GM19324 (cell line): ENCODE results near the gene PLA2R1.

Source experiments
- ATAC-seq: cut with Tn5 transposase; IDR thresholded peaks from one replicate; pipeline ENCODE4 v1.9.1; 2021; ENCODE audit warnings: mild to moderate bottlenecking, moderate library complexity; ENCODE audit not compliant: unreplicated experiment, low FRiP score

PLA2R1 gene

GRCh38 chr2:160035125-160035524 is 27.3 kb downstream of the PLA2R1 start:
- no peak for ATAC-seq

GRCh38 chr2:160034396-160034795 is 28.0 kb downstream of the PLA2R1 start:
- ATAC-seq = no peak

GRCh38 chr2:160033732-160034392 is 28.6 kb downstream of the PLA2R1 start:
- no peak for ATAC-seq

GRCh38 chr2:160029270-160029628 is 33.2 kb downstream of the PLA2R1 start:
- ATAC-seq = no peak

- ATAC-seq = no peak
Observed at GRCh38 chr2:160028431-160029269, 33.8 kb downstream of the PLA2R1 start.

GRCh38 chr2:160022162-160022561 is 40.3 kb downstream of the PLA2R1 start:
- ATAC-seq = no peak

- ATAC-seq = no peak
Observed at GRCh38 chr2:160019374-160020090, 42.9 kb downstream of the PLA2R1 start.

GRCh38 chr2:160015746-160016145 is 46.7 kb downstream of the PLA2R1 start:
- ATAC-seq = no peak

GRCh38 chr2:160014227-160014626 is 48.2 kb downstream of the PLA2R1 start:
- no peak for ATAC-seq

- ATAC-seq = no peak
Observed at GRCh38 chr2:160010361-160011145, 51.9 kb downstream of the PLA2R1 start.

- ATAC-seq = no peak
Observed at GRCh38 chr2:160007111-160007510, 55.3 kb downstream of the PLA2R1 start.

GRCh38 chr2:160006475-160006874 is 55.9 kb downstream of the PLA2R1 start:
- ATAC-seq = peak; percentile 71

GRCh38 chr2:160005908-160006307 is 56.5 kb downstream of the PLA2R1 start:
- no peak for ATAC-seq

- ATAC-seq = no peak
Observed at GRCh38 chr2:160005476-160005875, 56.9 kb downstream of the PLA2R1 start.

- no peak for ATAC-seq
Observed at GRCh38 chr2:159998961-159999360, 63.5 kb downstream of the PLA2R1 start.

GRCh38 chr2:159998243-159998642 is 64.2 kb downstream of the PLA2R1 start:
- no peak for ATAC-seq

- ATAC-seq = no peak
Observed at GRCh38 chr2:159996792-159997546, 65.4 kb downstream of the PLA2R1 start.

- ATAC-seq = no peak
Observed at GRCh38 chr2:159995038-159995437, 67.4 kb downstream of the PLA2R1 start.

- ATAC-seq = no peak
Observed at GRCh38 chr2:159989249-159989648, 73.2 kb downstream of the PLA2R1 start.

GRCh38 chr2:159988412-159988970 is 73.9 kb downstream of the PLA2R1 start:
- no peak for ATAC-seq
